IMR-90 (cell line): ENCODE data around the gene TGM2. TPM values are rescaled to one million over a fixed set of nuclear protein-coding genes. Genes with fewer than 3 reads are reported as not detected.

ENCODE experiments used
- ATAC-seq: fragments of 200-7000 bp; cut with Tn5 transposase; 2 replicates; pipeline ENCODE4 v1.9.1; 2020; ENCODE audit warnings: low read depth, mild to moderate bottlenecking, moderate library complexity
- BruUV-seq: library from RNA; stranded (reverse); fragments of 400-500 nt; replicated peaks from 2 replicates; lab custom pipeline; 2021; lab: Mats Ljungman, UMichigan
- CTCF ChIA-PET: fragments of 300-600 bp; formaldehyde crosslinking; extraction: SDS; loops from one replicate; lab custom pipeline; 2021; ENCODE audit warnings: antibody characterized with exemption; lab: Yijun Ruan, JAX
- POLR2A ChIA-PET: fragments of 300-600 bp; sonication (Branson Sonifier 250); formaldehyde crosslinking; loops from one replicate; lab custom pipeline; 2022; ENCODE audit warnings: antibody characterized with exemption; ENCODE audit not compliant: unreplicated experiment; lab: Charles Lee
- DNase-seq: peaks from one replicate; pipeline ENCODE4 v3.0.0; 2013
- H2AFZ ChIP-seq: replicated peaks from 2 replicates; pipeline ENCODE3; 2013; ENCODE audit warnings: low read length, mild to moderate bottlenecking; ENCODE audit not compliant: poor library complexity
- H2AK5ac ChIP-seq: 2 replicates; pipeline ENCODE4 v1.6.1; 2013; ENCODE audit warnings: low read depth, low read length, inconsistent platforms
- H2AK9ac ChIP-seq: replicated peaks from 2 replicates; pipeline ENCODE3; 2013; ENCODE audit warnings: mild to moderate bottlenecking, low read depth, low read length, moderate library complexity; ENCODE audit not compliant: poor library complexity
- H2BK120ac ChIP-seq: 2 replicates; pipeline ENCODE4 v1.6.1; 2013; ENCODE audit warnings: low read depth, low read length, inconsistent platforms
- H2BK15ac ChIP-seq: 3 replicates; pipeline ENCODE4 v1.6.1; 2013; ENCODE audit warnings: low read depth, low read length, inconsistent platforms
- H2BK20ac ChIP-seq: 2 replicates; pipeline ENCODE4 v1.6.1; 2013; ENCODE audit warnings: low read depth, mild to moderate bottlenecking, inconsistent platforms, low read length, moderate library complexity
- H2BK5ac ChIP-seq: 2 replicates; pipeline ENCODE4 v1.6.1; 2013; ENCODE audit warnings: mild to moderate bottlenecking, low read depth, low read length, inconsistent platforms; ENCODE audit not compliant: poor library complexity, severe bottlenecking
- H3K14ac ChIP-seq: replicated peaks from 2 replicates; pipeline ENCODE4 v1.6.1; 2013; ENCODE audit warnings: low read depth, low read length, inconsistent platforms
- H3K18ac ChIP-seq: 2 replicates; pipeline ENCODE4 v1.6.1; 2013; ENCODE audit warnings: low read depth, low read length, control low read depth
- H3K23ac ChIP-seq: 2 replicates; pipeline ENCODE4 v1.6.1; 2013; ENCODE audit warnings: low read depth, low read length, inconsistent platforms
- H3K27ac ChIP-seq: 2 replicates; pipeline ENCODE4 v1.5.1; 2013; ENCODE audit warnings: mild to moderate bottlenecking, control low read depth, low read length; ENCODE audit not compliant: insufficient read depth
- H3K27me3 ChIP-seq: 2 replicates; pipeline ENCODE4 v1.6.1; 2013; ENCODE audit warnings: low read length; ENCODE audit not compliant: control insufficient read depth, insufficient read depth
- H3K36me3 ChIP-seq: 2 replicates; pipeline ENCODE4 v1.6.1; 2013; ENCODE audit warnings: low read length, mixed read lengths; ENCODE audit not compliant: control insufficient read depth, insufficient read depth
- H3K4ac ChIP-seq: 2 replicates; pipeline ENCODE4 v1.6.1; 2013; ENCODE audit warnings: low read depth, low read length, inconsistent platforms
- H3K4me1 ChIP-seq: 2 replicates; pipeline ENCODE4 v1.6.1; 2013; ENCODE audit warnings: low read length, mixed read lengths; ENCODE audit not compliant: control insufficient read depth, insufficient read depth
- H3K4me2 ChIP-seq: 2 replicates; pipeline ENCODE4 v1.6.1; 2013; ENCODE audit warnings: low read depth, mild to moderate bottlenecking, control low read depth, low read length, moderate library complexity
- H3K4me3 ChIP-seq: 2 replicates; pipeline ENCODE4 v1.5.1; 2013; ENCODE audit warnings: low read depth, mild to moderate bottlenecking, control low read depth, low read length, moderate library complexity; ENCODE audit not compliant: insufficient read depth
- H3K56ac ChIP-seq: 2 replicates; pipeline ENCODE4 v1.6.1; 2013; ENCODE audit warnings: low read length, inconsistent platforms; ENCODE audit not compliant: insufficient read depth; ENCODE audit errors: extremely low read depth
- H3K79me1 ChIP-seq, 2 experiments: 2 replicates each; pipeline ENCODE4 v1.6.1; 2013; ENCODE audit warnings: low read length in 2 of 2, inconsistent platforms in 1 of 2, low read depth in 1 of 2
- H3K9ac ChIP-seq: 2 replicates; pipeline ENCODE4 v1.6.1; 2013; ENCODE audit warnings: low read depth, low read length, control low read depth
- H3K9me1 ChIP-seq: 2 replicates; pipeline ENCODE4 v1.6.1; 2013; ENCODE audit warnings: low read length, inconsistent platforms; ENCODE audit not compliant: insufficient read depth
- H3K9me3 ChIP-seq: 2 replicates; pipeline ENCODE4 v1.6.1; 2013; ENCODE audit warnings: low read length; ENCODE audit not compliant: control insufficient read depth, insufficient read depth
- H4K20me1 ChIP-seq: 2 replicates; pipeline ENCODE4 v1.6.1; 2013; ENCODE audit warnings: low read length, inconsistent platforms; ENCODE audit not compliant: insufficient read depth
- H4K5ac ChIP-seq: 2 replicates; pipeline ENCODE4 v1.6.1; 2013; ENCODE audit warnings: mild to moderate bottlenecking, low read depth, low read length, control low read depth
- H4K8ac ChIP-seq, 2 experiments: 2 replicates each; pipeline ENCODE4 v1.6.1; 2013; ENCODE audit warnings: low read depth in 2 of 2, low read length in 2 of 2, control low read depth in 1 of 2, inconsistent platforms in 1 of 2
- H4K91ac ChIP-seq: 2 replicates; pipeline ENCODE4 v1.6.1; 2013; ENCODE audit warnings: low read depth, low read length, inconsistent platforms; ENCODE audit not compliant: insufficient read depth
- ELK1 ChIP-seq: fragments of 150-350 bp; IDR thresholded peaks from 2 replicates; pipeline ENCODE4 v1.6.1; 2016; ENCODE audit warnings: low read depth, mild to moderate bottlenecking, low read length, moderate library complexity, borderline replicate concordance
- MAZ ChIP-seq: IDR thresholded peaks from 2 replicates; pipeline ENCODE4 v1.6.1; 2012; ENCODE audit warnings: low read depth, mild to moderate bottlenecking, low read length, improper control_type of control experiment, moderate library complexity, borderline replicate concordance
- MXI1 ChIP-seq: IDR thresholded peaks from 2 replicates; pipeline ENCODE4 v1.6.1; 2012; ENCODE audit warnings: low read depth, mild to moderate bottlenecking, low read length, moderate library complexity, borderline replicate concordance
- POLR2A ChIP-seq: IDR thresholded peaks from 2 replicates; pipeline ENCODE4 v1.6.1; 2012; ENCODE audit warnings: mild to moderate bottlenecking, low read depth, low read length
- RCOR1 ChIP-seq: IDR thresholded peaks from 2 replicates; pipeline ENCODE4 v1.6.1; 2012; ENCODE audit warnings: mild to moderate bottlenecking, low read length, improper control_type of control experiment; ENCODE audit not compliant: insufficient replicate concordance
- SMC3 ChIP-seq: fragments of 150-350 bp; IDR thresholded peaks from 2 replicates; pipeline ENCODE4 v1.6.1; 2016; ENCODE audit warnings: low read depth, mild to moderate bottlenecking, antibody characterized with exemption, low read length, moderate library complexity
- USF2 ChIP-seq: fragments of 150-350 bp; IDR thresholded peaks from 2 replicates; pipeline ENCODE4 v1.6.1; 2017; ENCODE audit warnings: mild to moderate bottlenecking, antibody characterized with exemption, low read length, low read depth
- WGBS, 2 experiments: methylation state at CpG; one replicate each; pipeline versions ENCODE4 v1.1.5 to v1.1.7; 2013; ENCODE audit warnings: missing lambda C conversion rate in 2 of 2; ENCODE audit not compliant: insufficient read length in 1 of 2; ENCODE audit errors: extremely low coverage in 2 of 2; 5-methylcytosine and 5-hydroxymethylcytosine counted together
- dilution Hi-C: fragments of 300-500 bp; cut with HindIII; formaldehyde crosslinking; loops from one replicate; pipeline ENCODE4 v1.14.3; 2018; ENCODE audit warnings: low sequenced_read_pairs; ENCODE audit not compliant: unreplicated experiment
- in situ Hi-C: fragments of 300-500 bp; cut with MboI; formaldehyde crosslinking; loops from 3 replicates; pipeline ENCODE4 v1.14.3; 2019; ENCODE audit warnings: low sequenced_read_pairs, inconsistent platforms, mixed read lengths
- intact Hi-C: fragments of 100-400 bp; cut with micrococcal nuclease; formaldehyde crosslinking; loops from 2 replicates; pipeline ENCODE4 v1.10.0; 2022
- polyA plus RNA-seq, 3 experiments: library from polyadenylated mRNA; depleted of rRNA; stranded (reverse); fragments of >200 nt; gene quantifications; 2 replicates each; pipeline ENCODE4 v1.2.3, GENCODE V29; 2012; ENCODE audit warnings: low replicate concordance in 1 of 3
- total RNA-seq: library from RNA; depleted of rRNA; stranded (reverse); fragments of >200 nt; gene quantifications from 2 replicates; pipeline ENCODE4 v1.2.3, GENCODE V29; 2012

The TGM2 gene
- total and polyA plus RNA-seq, 2 of the 4 experiments (the other 2 are of a cell fraction) = 239 to 268 TPM

DNA sequence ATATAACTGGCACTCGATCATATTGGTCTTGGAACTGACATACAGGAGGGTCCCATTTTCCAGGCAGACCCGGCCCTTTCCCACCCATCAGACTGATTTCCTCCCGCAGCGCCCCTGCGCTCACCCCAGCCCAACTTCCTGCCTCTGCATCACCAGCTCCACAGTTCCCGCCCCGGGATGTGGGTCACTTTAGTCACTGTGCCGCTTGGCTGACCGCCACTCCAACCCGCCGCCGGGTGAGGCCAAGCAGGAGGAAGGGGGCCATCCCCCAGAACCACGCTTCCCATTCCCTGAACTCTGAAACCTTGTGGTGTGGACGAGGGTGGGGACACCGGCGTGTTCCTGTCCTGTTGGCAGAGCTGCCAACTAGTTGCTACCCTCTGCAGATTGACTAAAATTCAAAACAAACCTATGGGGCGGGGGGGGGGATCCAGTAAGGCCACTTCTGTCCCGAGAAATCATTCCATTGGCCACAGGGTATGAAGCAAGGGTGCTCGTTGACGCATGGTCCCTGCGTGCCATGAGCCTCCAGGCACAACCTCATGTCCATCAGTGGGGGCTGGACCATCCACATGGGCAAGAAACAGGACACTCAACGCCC, 12.3 kb downstream of the TGM2 start:
- H3K9me1 ChIP-seq = peaks cover 11% of the 10 kb centered on the region
- H4K5ac ChIP-seq = peak overlapping the region; percentile 84
- peak overlapping the region; percentile 73 for H3K14ac ChIP-seq
- no peaks in the 10 kb centered on the region for H3K27me3 ChIP-seq
- H3K18ac ChIP-seq = peak overlapping the region; percentile 88
- ATAC-seq (peak; percentile 67), DNase-seq (peak; percentile 73)
- TF ChIP-seq RCOR1 (no peak), USF2 (no peak), SMC3 (peak; percentile 3; the same call in 1 of the 2 replicates), MXI1 (no peak), POLR2A (no peak), MAZ (peak; percentile 54), ELK1 (no peak)
- peak overlapping the region; percentile 88 for H2BK5ac ChIP-seq
- intact Hi-C loops (no loop called here), in situ Hi-C loops (no loop called here), dilution Hi-C loops (no loop called here)
- 37% methylated on average over 9 of the region's 22 CpGs; no CpG with 5 or more reads in 1 of the 2 experiments for WGBS, 2 experiments
- no peaks in the 10 kb centered on the region for H3K9me3 ChIP-seq
- peak overlapping the region; percentile 54 for H2AFZ ChIP-seq
- peak overlapping the region; percentile 83; the same call in 1 of the 3 replicates for H2BK15ac ChIP-seq
- peak overlapping the region; percentile 94 for H2BK20ac ChIP-seq
- H3K27ac ChIP-seq = peak overlapping the region; percentile 69
- peak overlapping the region; percentile 93 for H4K91ac ChIP-seq
- H3K4me3 ChIP-seq = no peak overlapping the region
- H2AK5ac ChIP-seq = peak overlapping the region; percentile 99
- peaks cover 5 to 46% of the 10 kb centered on the region in 2 experiments; a peak in 2 of 4 replicates for H3K79me1 ChIP-seq
- no peaks in the 10 kb centered on the region for H4K20me1 ChIP-seq
- peak overlapping the region; percentile 87; the same call in 1 of the 2 replicates for H3K23ac ChIP-seq
- peak overlapping the region; percentile 83 to 96 for H4K8ac ChIP-seq
- no TSS peak for BruUV-seq
- peaks cover 16% of the 10 kb centered on the region for H3K4me1 ChIP-seq
- H3K4me2 ChIP-seq = peak overlapping the region; percentile 71
- peak overlapping the region; percentile 95 for H2BK120ac ChIP-seq
- ChIA-PET CTCF (no interaction called here), POLR2A (interaction anchor here (0.6 kb wide), 1 partner anchor 1615 kb away, joined by 8 read pairs; no protein-coding TSS in a partner anchor)
- peaks cover 66% of the 10 kb centered on the region for H3K36me3 ChIP-seq
- peak overlapping the region; percentile 43; the same call in 1 of the 2 replicates for H3K9ac ChIP-seq
- H3K56ac ChIP-seq = peak overlapping the region; percentile 26
- H2AK9ac ChIP-seq = peak overlapping the region; percentile 88
- H3K4ac ChIP-seq = peak overlapping the region; percentile 94
